Measurements from ENCODE around the gene GCHFR.

GCHFR gene

DNA sequence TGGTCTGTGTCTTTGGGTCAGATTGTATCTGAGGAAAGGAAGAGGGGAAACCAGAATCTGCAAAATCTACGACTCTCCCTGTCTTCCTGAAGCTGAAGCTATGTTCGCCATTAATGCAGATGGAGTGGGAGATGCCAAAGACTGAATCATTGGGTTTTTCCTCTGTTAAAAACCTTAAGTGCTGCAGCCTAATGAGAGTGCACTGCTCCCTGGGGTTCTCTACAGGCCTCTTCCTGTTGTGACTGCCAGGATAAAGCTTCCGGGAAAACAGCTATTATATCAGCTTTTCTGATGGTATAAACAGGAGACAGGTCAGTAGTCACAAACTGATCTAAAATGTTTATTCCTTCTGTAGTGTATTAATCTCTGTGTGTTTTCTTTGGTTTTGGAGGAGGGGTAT lies 32.8 kb upstream of the GCHFR start:
- FAIRE-seq (no peak), DNase-seq (ENCODE audit: insufficient read length, low spot score) (no peak)
- TF ChIP-seq, protein P1, sequence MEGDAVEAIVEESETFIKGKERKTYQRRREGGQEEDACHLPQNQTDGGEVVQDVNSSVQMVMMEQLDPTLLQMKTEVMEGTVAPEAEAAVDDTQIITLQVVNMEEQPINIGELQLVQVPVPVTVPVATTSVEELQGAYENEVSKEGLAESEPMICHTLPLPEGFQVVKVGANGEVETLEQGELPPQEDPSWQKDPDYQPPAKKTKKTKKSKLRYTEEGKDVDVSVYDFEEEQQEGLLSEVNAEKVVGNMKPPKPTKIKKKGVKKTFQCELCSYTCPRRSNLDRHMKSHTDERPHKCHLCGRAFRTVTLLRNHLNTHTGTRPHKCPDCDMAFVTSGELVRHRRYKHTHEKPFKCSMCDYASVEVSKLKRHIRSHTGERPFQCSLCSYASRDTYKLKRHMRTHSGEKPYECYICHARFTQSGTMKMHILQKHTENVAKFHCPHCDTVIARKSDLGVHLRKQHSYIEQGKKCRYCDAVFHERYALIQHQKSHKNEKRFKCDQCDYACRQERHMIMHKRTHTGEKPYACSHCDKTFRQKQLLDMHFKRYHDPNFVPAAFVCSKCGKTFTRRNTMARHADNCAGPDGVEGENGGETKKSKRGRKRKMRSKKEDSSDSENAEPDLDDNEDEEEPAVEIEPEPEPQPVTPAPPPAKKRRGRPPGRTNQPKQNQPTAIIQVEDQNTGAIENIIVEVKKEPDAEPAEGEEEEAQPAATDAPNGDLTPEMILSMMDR (IDR thresholded peaks at IDR 0.05; ENCODE audit: insufficient read depth, missing control alignments) = no peak

DNA sequence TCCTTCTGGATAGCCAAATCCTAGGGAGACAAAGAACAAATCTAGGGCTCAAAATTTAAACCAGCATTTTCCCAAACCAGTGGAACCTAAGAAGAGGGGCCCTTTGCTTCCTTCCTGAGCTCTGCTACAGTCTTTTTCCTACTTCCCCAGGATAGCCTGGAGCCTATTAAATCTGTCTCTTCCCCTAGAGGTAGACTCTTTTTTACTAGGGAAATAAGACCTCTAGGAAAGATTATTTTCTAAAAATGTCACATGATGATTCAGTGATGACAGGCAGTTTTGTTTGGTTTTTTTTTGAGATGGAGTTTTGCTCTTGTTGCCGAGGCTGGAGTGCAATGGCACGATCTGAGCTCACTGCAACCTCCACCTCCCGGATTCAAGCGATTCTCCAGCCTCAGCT lies 27.3 kb upstream of the GCHFR start:
- DNase-seq (ENCODE audit: insufficient read length, low spot score) (no peak), FAIRE-seq (no peak)
- TF ChIP-seq, protein P1 (IDR thresholded peaks at IDR 0.05; ENCODE audit: insufficient read depth, missing control alignments) = no peak

DNA sequence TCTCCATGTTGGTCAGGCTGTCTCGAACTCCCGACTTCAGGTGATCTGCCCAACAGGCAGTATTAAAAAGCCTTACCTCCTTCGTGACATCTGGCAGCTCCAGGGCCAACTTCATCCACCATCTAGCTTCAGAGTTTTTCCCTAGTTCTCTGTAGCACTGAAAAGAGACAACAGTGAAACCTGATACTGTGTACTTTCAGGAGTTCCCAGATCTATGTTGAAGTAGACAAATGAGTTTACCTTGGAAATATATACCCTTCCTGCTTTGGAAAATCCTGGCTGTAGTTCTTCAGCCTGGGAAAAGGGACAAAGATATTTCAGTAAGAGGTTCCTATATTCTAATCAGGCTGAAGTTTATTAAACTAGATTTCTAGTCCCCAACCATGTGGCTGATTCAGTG lies 26.8 kb upstream of the GCHFR start:
- TF ChIP-seq, protein P1 (IDR thresholded peaks at IDR 0.05; ENCODE audit: insufficient read depth, missing control alignments) = no peak
- no peak for FAIRE-seq
- DNase-seq (ENCODE audit: insufficient read length, low spot score) = no peak

DNA sequence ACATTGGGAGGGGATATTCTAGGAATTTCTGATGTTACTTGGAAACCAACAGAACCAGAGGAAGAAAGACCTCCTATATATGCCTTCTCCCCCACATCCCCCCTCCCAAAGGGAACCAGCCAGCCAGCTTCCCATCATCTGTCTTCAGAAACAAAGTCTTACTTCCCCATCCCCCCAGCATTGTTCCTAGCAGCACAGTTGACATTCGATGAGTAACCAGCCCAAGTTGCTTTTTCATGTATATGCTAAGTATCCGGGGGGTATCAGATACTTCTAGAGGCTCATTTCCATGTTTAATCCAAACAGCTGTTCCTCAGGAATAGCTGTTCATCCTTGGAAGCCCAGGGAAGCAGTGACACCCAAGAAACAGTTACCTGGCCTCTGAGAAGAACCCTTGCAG lies 24.8 kb upstream of the GCHFR start:
- DNase-seq (ENCODE audit: insufficient read length, low spot score) (no peak), FAIRE-seq (no peak)
- TF ChIP-seq, protein P1 (IDR thresholded peaks at IDR 0.05; ENCODE audit: insufficient read depth, missing control alignments) = no peak

DNA sequence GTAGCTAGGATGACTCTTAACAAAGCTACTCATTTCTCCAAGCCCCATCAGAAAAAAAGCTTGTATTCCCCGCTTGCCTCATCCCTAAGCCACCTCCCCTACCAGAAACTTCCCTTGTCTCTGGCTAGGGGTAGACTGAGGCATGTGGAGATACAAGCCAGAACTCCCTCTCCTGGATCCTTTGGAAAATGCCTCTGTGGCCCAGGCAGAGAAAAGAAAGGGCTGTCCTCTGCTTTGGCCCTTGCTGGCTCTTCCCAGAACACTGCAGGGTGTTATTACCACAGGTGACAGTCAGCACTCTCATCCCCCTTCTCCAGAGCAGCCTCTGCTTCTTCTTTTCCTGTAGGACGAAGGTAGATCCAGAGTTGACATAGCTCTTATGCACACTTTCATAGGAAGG lies 24.0 kb upstream of the GCHFR start:
- no peak for FAIRE-seq
- TF ChIP-seq, protein P1 (IDR thresholded peaks at IDR 0.05; ENCODE audit: insufficient read depth, missing control alignments) = no peak

DNA sequence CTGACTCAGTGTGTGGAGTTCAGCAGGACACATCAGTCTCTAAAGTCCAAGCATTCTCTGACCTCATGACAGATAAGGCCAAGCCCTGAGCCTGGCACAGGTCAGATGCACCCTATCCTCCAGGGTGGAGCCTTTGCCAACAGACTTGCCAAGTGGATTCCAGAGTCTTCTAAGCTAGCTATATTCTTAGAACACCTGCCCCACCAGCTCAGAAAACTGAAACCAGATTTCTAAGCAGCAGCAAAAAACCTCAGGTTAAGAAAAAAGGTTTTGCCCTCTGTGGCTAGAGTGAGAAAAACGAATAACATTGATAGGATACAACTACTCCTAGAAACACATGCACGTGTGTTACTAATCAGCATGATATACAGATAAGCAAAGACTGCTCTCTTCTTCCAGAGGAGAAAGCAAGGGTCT lies 20.4 kb upstream of the GCHFR start:
- FAIRE-seq = no peak

More for the DNA sequence above, 24.0 kb upstream of the GCHFR start:
- DNase-seq (ENCODE audit: insufficient read length, low spot score) = no peak

More for the DNA sequence above, 20.4 kb upstream of the GCHFR start:
- no peak for DNase-seq (ENCODE audit: insufficient read length, low spot score)
- TF ChIP-seq, protein P1 (IDR thresholded peaks at IDR 0.05; ENCODE audit: insufficient read depth, missing control alignments) = no peak

Data from D721Med (cell line).